HG03342 (cell line): Measurements from ENCODE around the gene ZNF530.

Source experiments
- ATAC-seq: cut with Tn5 transposase; IDR thresholded peaks from one replicate; pipeline ENCODE4 v1.9.1; 2021; ENCODE audit warnings: mild to moderate bottlenecking, moderate library complexity; ENCODE audit not compliant: unreplicated experiment

ZNF530 gene

GRCh38 chr19:57613941-57614743 lies 14.5 kb downstream of the ZNF530 start, which contains the start of gene ZNF134:
Gene ZNF134, plus strand, starts transcription at chr19:57614242. Its CDS starts 5,227 bp downstream, at chr19:57619469.
- peak; percentile 96 for ATAC-seq

- no peak for ATAC-seq
Measured at GRCh38 chr19:57615346-57615745, 15.7 kb downstream of the ZNF530 start.

GRCh38 chr19:57620673-57621348 lies 21.1 kb downstream of the ZNF530 start:
- no peak for ATAC-seq

- ATAC-seq, result no peak
Measured at GRCh38 chr19:57623091-57623490, 23.4 kb downstream of the ZNF530 start.

- peak; percentile 98 for ATAC-seq
Measured at GRCh38 chr19:57632987-57633831, 33.5 kb downstream of the ZNF530 start, which contains the start of gene ZNF211. Gene ZNF211, plus strand, starts transcription at chr19:57633168. Its CDS starts 179 bp downstream, at chr19:57633347.

GRCh38 chr19:57633832-57634131 lies 34.1 kb downstream of the ZNF530 start:
- ATAC-seq, result no peak

- ATAC-seq, result no peak
Measured at GRCh38 chr19:57637379-57637778, 37.7 kb downstream of the ZNF530 start.

- ATAC-seq, result no peak
Measured at GRCh38 chr19:57641715-57642234, 42.1 kb downstream of the ZNF530 start.

- no peak for ATAC-seq
Measured at GRCh38 chr19:57642396-57643046, 42.8 kb downstream of the ZNF530 start.

GRCh38 chr19:57643734-57644133 lies 44.0 kb downstream of the ZNF530 start:
- ATAC-seq, result no peak

- no peak for ATAC-seq
Measured at GRCh38 chr19:57648331-57649003, 48.8 kb downstream of the ZNF530 start.

- ATAC-seq, result no peak
Measured at GRCh38 chr19:57651654-57651996, 51.9 kb downstream of the ZNF530 start.

- ATAC-seq, result no peak
Measured at GRCh38 chr19:57653689-57654088, 54.0 kb downstream of the ZNF530 start.

- ATAC-seq, result no peak
Measured at GRCh38 chr19:57655443-57655842, 55.8 kb downstream of the ZNF530 start.

GRCh38 chr19:57656346-57656745 lies 56.7 kb downstream of the ZNF530 start:
- no peak for ATAC-seq
